SK-N-SH (cell line): ENCODE results near the gene PIGL. TPM values are rescaled to one million over a fixed set of nuclear protein-coding genes. Genes with fewer than 3 reads are reported as not detected.

Experiments used
- CTCF ChIA-PET: fragments of 300-600, 350-600 bp; formaldehyde crosslinking; extraction: SDS; loops from one replicate; lab custom pipeline; 2021; lab: Yijun Ruan, JAX
- POLR2A ChIA-PET: fragments of 350-600 bp; sonication (Branson Sonifier 250); formaldehyde crosslinking; extraction: SDS; loops from one replicate; lab custom pipeline; 2020; ENCODE audit warnings: antibody characterized with exemption, inconsistent platforms; lab: Yijun Ruan, JAX
- DNase-seq: peaks from one replicate; pipeline ENCODE4 v3.0.0; 2012
- H2AFZ ChIP-seq: fragments of 200-600 bp; sonication (generic); 2 replicates; pipeline ENCODE4 v1.8.1; 2016; ENCODE audit warnings: antibody characterized with exemption, mild to moderate bottlenecking, low read depth
- H3F3A ChIP-seq: fragments of 200-600 bp; sonication (generic); replicated peaks from 2 replicates; pipeline ENCODE3; 2016; ENCODE audit warnings: antibody characterized with exemption, mild to moderate bottlenecking; ENCODE audit not compliant: insufficient read depth
- H3K27ac ChIP-seq, 2 experiments: fragments of 200-500 bp in 1 of 2; fragments of 200-600 bp in 1 of 2; sonication (Bioruptor generic) in 1 of 2; sonication (generic), shearing (Covaris generic) in 1 of 2; 2 replicates each; pipeline versions ENCODE4 v1.5.1 to v1.6.1; 2014 to 2016; ENCODE audit warnings: low read depth in 2 of 2, inconsistent platforms in 1 of 2, low read length in 1 of 2, mild to moderate bottlenecking in 1 of 2, mixed read lengths in 1 of 2
- H3K27me3 ChIP-seq: fragments of 200-600 bp; sonication (generic), shearing (Covaris generic); 2 replicates; pipeline ENCODE4 v1.6.1; 2016; ENCODE audit warnings: mixed run types; ENCODE audit not compliant: insufficient read depth
- H3K36me3 ChIP-seq, 2 experiments: fragments of 200-500 bp in 1 of 2; fragments of 200-600 bp in 1 of 2; sonication (Bioruptor generic) in 1 of 2; sonication (generic) in 1 of 2; replicated peaks in 1 of 2; 2 replicates each; pipeline versions ENCODE3 to v1.5.1; 2014 to 2016; ENCODE audit warnings: low read length in 1 of 2, mild to moderate bottlenecking in 1 of 2; ENCODE audit not compliant: insufficient read depth in 2 of 2, control insufficient read depth in 1 of 2
- H3K4me1 ChIP-seq, 2 experiments: fragments of 200-500 bp in 1 of 2; fragments of 200-600 bp in 1 of 2; sonication (Bioruptor generic) in 1 of 2; sonication (generic), shearing (Covaris generic) in 1 of 2; 2 replicates each; pipeline versions ENCODE4 v1.5.1 to v1.6.1; 2014 to 2016; ENCODE audit warnings: low read depth in 1 of 2, low read length in 1 of 2, mixed run types in 1 of 2; ENCODE audit not compliant: insufficient read depth in 2 of 2, control insufficient read depth in 1 of 2
- H3K4me2 ChIP-seq: fragments of 200-600 bp; sonication (generic), shearing (Covaris generic); 2 replicates; pipeline ENCODE4 v1.6.1; 2017; ENCODE audit warnings: mixed run types
- H3K4me3 ChIP-seq, 2 experiments: fragments of 200-500 bp in 1 of 2; fragments of 200-600 bp in 1 of 2; sonication (Bioruptor generic) in 1 of 2; sonication (generic), shearing (Covaris generic) in 1 of 2; 2 replicates each; pipeline versions ENCODE4 v1.5.1 to v1.8.1; 2014 to 2016; ENCODE audit warnings: low read depth in 2 of 2, inconsistent platforms in 1 of 2, low read length in 1 of 2, mild to moderate bottlenecking in 1 of 2, mixed read lengths in 1 of 2, moderate library complexity in 1 of 2
- H3K79me2 ChIP-seq: fragments of 200-600 bp; sonication (generic); 2 replicates; pipeline ENCODE4 v1.8.1; 2017; ENCODE audit warnings: mild to moderate bottlenecking; ENCODE audit not compliant: insufficient read depth
- H3K9ac ChIP-seq: fragments of 200-600 bp; sonication (generic); 2 replicates; pipeline ENCODE4 v1.6.1; 2017; ENCODE audit warnings: mixed run types
- H3K9me2 ChIP-seq: fragments of 200-600 bp; sonication (generic); 2 replicates; pipeline ENCODE4 v1.6.1; 2017; ENCODE audit warnings: mixed run types
- H3K9me3 ChIP-seq: fragments of 200-600 bp; sonication (generic); 2 replicates; pipeline ENCODE4 v1.6.1; 2017; ENCODE audit warnings: mixed run types, mild to moderate bottlenecking, moderate library complexity
- H4K20me1 ChIP-seq: fragments of 200-600 bp; sonication (generic); 2 replicates; pipeline ENCODE4 v1.6.1; 2017; ENCODE audit warnings: mild to moderate bottlenecking, mixed run types; ENCODE audit not compliant: insufficient read depth
- ELF1 ChIP-seq: IDR thresholded peaks from 2 replicates; pipeline ENCODE4 v1.4.0; 2012
- EP300 ChIP-seq, 2 experiments: IDR thresholded peaks; 2 replicates each; pipeline versions ENCODE4 v1.4.0 to v1.6.1; 2012; ENCODE audit warnings: borderline replicate concordance in 1 of 2, low read depth in 1 of 2, low read length in 1 of 2
- FOSL2 ChIP-seq: IDR thresholded peaks from 2 replicates; pipeline ENCODE4 v1.4.0; 2012; ENCODE audit warnings: low read depth, mild to moderate bottlenecking, moderate library complexity, borderline replicate concordance
- FOXJ3 ChIP-seq: sonication (generic); formaldehyde crosslinking; IDR thresholded peaks from 2 replicates; pipeline ENCODE4 v1.5.1; 2020; ENCODE audit warnings: mild to moderate bottlenecking, missing genetic modification reagents
- GATA2 ChIP-seq: sonication (generic); formaldehyde crosslinking; IDR thresholded peaks from 2 replicates; pipeline ENCODE4 v1.5.0; 2020; ENCODE audit warnings: mild to moderate bottlenecking, missing genetic modification reagents
- NFIC ChIP-seq: IDR thresholded peaks from 2 replicates; pipeline ENCODE4 v1.4.0; 2012; ENCODE audit warnings: borderline replicate concordance
- NRF1 ChIP-seq: IDR thresholded peaks from 2 replicates; pipeline ENCODE4 v1.6.1; 2012; ENCODE audit warnings: low read depth, mild to moderate bottlenecking, low read length
- RCOR1 ChIP-seq: fragments of 150-350 bp; IDR thresholded peaks from 2 replicates; pipeline ENCODE4 v1.6.1; 2017; ENCODE audit warnings: antibody characterized with exemption, low read length
- REST ChIP-seq: IDR thresholded peaks from 2 replicates; pipeline ENCODE4 v1.6.1; 2012; ENCODE audit warnings: mild to moderate bottlenecking, low read depth, low read length, moderate library complexity
- TCF12 ChIP-seq: IDR thresholded peaks from 2 replicates; pipeline ENCODE4 v1.4.0; 2012
- WGBS: methylation state at CpG from one replicate; pipeline ENCODE4 v1.1.6; 2017; ENCODE audit warnings: low lambda C conversion rate; 5-methylcytosine and 5-hydroxymethylcytosine counted together
- polyA plus RNA-seq, 3 experiments: library from polyadenylated mRNA; depleted of rRNA; stranded (reverse); fragments of >200 nt; gene quantifications; 2 replicates each; pipeline ENCODE4 v1.2.3, GENCODE V29; 2012
- TF ChIP-seq, protein P1 (sequence below): IDR thresholded peaks from 2 replicates; pipeline ENCODE4 v1.4.0; 2012; ENCODE audit warnings: low read depth, borderline replicate concordance
- TF ChIP-seq, protein P2 (sequence below): IDR thresholded peaks from 2 replicates; pipeline ENCODE4; 2012
- TF ChIP-seq, protein P3 (sequence below): IDR thresholded peaks from 2 replicates; pipeline ENCODE4 v1.4.0; 2012; ENCODE audit warnings: low read depth, borderline replicate concordance

Gene PIGL
- polyA plus RNA-seq, 1 of the 3 experiments (the other 2 are of a cell fraction): 34.0 TPM

DNA sequence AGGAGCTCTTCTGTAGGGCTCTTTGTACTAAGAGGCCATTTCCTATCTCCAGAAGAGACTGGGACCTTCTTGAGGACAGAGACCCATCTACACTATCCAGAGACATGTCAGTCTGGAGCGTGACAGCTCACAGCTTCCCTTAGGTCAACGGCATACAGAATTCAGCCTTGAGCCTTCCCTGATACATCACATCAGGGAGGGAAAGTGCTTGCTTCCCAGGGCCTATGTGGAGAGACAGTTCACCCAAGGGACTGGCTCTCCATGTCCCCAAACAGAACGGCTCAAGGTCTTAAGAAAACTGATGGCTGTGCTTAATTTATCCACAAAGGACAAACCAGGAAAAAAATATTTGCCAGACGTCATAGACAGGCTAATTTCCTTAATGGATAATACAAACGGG, 128.6 kb downstream of the PIGL start:
- POLR2A ChIA-PET: no interaction called here
- Histone ChIP-seq H2AFZ (no peak overlapping the region), H3K4me3 (no peak overlapping the region)
- no peak for TF ChIP-seq EP300 (IDR thresholded peaks at IDR 0.05; ENCODE audit: borderline replicate concordance in 1 of 2, low read depth in 1 of 2, low read length in 1 of 2)
- no peak for TF ChIP-seq GATA2
- TF ChIP-seq ELF1: no peak
- no peak for TF ChIP-seq NRF1
- TF ChIP-seq REST: no peak
- TF ChIP-seq RCOR1: no peak
- no peak for TF ChIP-seq NFIC
- TF ChIP-seq, all 33 proteins: peak for 0
- Histone ChIP-seq H3K9me2 (no peaks in the 10 kb centered on the region), H3K79me2 (peaks cover 12% of the 10 kb centered on the region), H3K27ac (no peak overlapping the region; a peak in 1 of 4 replicates), H3K27me3 (no peaks in the 10 kb centered on the region), H3K9ac (no peak overlapping the region), H3K4me1 (no peaks in the 10 kb centered on the region; a peak in 1 of 4 replicates), H3K36me3 (peaks cover 25 to 52% of the 10 kb centered on the region in 2 experiments), H3F3A (peaks cover 38% of the 10 kb centered on the region), H3K4me2 (no peak overlapping the region), H4K20me1 (no peaks in the 10 kb centered on the region), H3K9me3 (no peaks in the 10 kb centered on the region)
- WGBS: 94% methylated on average over 5 of the region's 5 CpGs
- CTCF ChIA-PET: interaction anchor here (1.6 to 1.8 kb wide), 2 partner anchors 8 to 19 kb away, joined by 6 read pairs; partner anchors contain the start of gene CENPV
- no peak for DNase-seq

DNA sequence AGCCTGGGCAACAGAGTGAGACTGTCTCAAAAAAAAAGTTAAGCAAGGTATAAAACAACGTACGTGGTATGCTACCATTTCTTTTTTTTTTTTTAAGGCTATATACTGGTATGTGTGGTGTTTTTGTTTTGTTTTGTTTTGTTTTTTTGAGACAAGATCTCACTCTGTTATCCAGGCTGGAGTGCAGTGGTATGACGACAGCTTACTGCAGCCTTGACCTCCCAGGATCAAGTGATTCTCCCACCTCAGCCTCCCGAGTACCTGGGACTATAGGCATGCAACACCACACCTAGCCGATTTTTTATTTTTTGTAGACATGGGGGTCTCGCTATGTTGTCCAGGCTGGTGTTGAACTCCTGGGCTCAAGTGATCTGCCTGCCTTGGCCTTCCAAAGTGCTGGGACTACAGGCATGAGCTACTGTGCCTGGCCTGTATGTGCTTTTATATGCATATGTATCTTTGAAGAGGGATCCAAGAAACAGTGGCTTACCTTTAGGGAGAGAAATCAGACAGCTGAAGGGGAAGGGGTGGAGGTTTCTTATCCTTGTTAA, 129.8 kb downstream of the PIGL start:
- Histone ChIP-seq H3K4me1 (no peaks in the 10 kb centered on the region; a peak in 2 of 4 replicates), H3F3A (peaks cover 46% of the 10 kb centered on the region), H3K9ac (no peak overlapping the region)
- CTCF ChIA-PET: interaction anchor here (1.4 to 1.8 kb wide), 2 partner anchors 16 to 17 kb away, joined by 5 to 6 read pairs; no protein-coding TSS in a partner anchor
- no peak for TF ChIP-seq TCF12
- TF ChIP-seq, protein P1, sequence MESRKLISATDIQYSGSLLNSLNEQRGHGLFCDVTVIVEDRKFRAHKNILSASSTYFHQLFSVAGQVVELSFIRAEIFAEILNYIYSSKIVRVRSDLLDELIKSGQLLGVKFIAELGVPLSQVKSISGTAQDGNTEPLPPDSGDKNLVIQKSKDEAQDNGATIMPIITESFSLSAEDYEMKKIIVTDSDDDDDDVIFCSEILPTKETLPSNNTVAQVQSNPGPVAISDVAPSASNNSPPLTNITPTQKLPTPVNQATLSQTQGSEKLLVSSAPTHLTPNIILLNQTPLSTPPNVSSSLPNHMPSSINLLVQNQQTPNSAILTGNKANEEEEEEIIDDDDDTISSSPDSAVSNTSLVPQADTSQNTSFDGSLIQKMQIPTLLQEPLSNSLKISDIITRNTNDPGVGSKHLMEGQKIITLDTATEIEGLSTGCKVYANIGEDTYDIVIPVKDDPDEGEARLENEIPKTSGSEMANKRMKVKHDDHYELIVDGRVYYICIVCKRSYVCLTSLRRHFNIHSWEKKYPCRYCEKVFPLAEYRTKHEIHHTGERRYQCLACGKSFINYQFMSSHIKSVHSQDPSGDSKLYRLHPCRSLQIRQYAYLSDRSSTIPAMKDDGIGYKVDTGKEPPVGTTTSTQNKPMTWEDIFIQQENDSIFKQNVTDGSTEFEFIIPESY: no peak
- TF ChIP-seq FOSL2: no peak
- TF ChIP-seq FOXJ3 (CRISPR knock-in tag): no peak
- no peak for TF ChIP-seq ELF1
- TF ChIP-seq, protein P2, sequence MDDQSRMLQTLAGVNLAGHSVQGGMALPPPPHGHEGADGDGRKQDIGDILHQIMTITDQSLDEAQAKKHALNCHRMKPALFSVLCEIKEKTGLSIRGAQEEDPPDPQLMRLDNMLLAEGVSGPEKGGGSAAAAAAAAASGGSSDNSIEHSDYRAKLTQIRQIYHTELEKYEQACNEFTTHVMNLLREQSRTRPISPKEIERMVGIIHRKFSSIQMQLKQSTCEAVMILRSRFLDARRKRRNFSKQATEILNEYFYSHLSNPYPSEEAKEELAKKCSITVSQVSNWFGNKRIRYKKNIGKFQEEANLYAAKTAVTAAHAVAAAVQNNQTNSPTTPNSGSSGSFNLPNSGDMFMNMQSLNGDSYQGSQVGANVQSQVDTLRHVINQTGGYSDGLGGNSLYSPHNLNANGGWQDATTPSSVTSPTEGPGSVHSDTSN: no peak
- TF ChIP-seq, protein P3, sequence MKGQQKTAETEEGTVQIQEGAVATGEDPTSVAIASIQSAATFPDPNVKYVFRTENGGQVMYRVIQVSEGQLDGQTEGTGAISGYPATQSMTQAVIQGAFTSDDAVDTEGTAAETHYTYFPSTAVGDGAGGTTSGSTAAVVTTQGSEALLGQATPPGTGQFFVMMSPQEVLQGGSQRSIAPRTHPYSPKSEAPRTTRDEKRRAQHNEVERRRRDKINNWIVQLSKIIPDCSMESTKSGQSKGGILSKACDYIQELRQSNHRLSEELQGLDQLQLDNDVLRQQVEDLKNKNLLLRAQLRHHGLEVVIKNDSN: no peak
- no peak for TF ChIP-seq REST
- TF ChIP-seq, all 33 proteins: peak for 0
- H3K27me3 ChIP-seq: no peaks in the 10 kb centered on the region
- H3K79me2 ChIP-seq: peaks cover 24% of the 10 kb centered on the region
- POLR2A ChIA-PET: no interaction called here
- WGBS: 93% methylated on average over 6 of the region's 6 CpGs
- H3K9me3 ChIP-seq: no peaks in the 10 kb centered on the region
- no peak overlapping the region for H3K27ac ChIP-seq
- H3K4me3 ChIP-seq: no peak overlapping the region
- peaks cover 25 to 55% of the 10 kb centered on the region in 2 experiments for H3K36me3 ChIP-seq
- no peak overlapping the region for H3K4me2 ChIP-seq
- H2AFZ ChIP-seq: no peak overlapping the region
- H3K9me2 ChIP-seq: no peaks in the 10 kb centered on the region
- no peak for DNase-seq
- H4K20me1 ChIP-seq: no peaks in the 10 kb centered on the region
